ENCODE results near the gene TNFSF13B.

TNFSF13B gene

GRCh38 chr13:108350579-108350978, 81.1 kb downstream of the TNFSF13B start:
- DNase-seq: no peak

GRCh38 chr13:108352599-108352998, 83.1 kb downstream of the TNFSF13B start:
- DNase-seq: no peak

GRCh38 chr13:108357228-108357627, 87.7 kb downstream of the TNFSF13B start:
- DNase-seq: no peak
